IPS-11a (cell line): ENCODE results near the gene RBMX2.

Source experiments
- H3K4me3 ChIP-seq: one replicate; pipeline ENCODE4 v1.5.1; 2013; ENCODE audit warnings: low read depth, low read length, control low read depth

RBMX2 gene

DNA sequence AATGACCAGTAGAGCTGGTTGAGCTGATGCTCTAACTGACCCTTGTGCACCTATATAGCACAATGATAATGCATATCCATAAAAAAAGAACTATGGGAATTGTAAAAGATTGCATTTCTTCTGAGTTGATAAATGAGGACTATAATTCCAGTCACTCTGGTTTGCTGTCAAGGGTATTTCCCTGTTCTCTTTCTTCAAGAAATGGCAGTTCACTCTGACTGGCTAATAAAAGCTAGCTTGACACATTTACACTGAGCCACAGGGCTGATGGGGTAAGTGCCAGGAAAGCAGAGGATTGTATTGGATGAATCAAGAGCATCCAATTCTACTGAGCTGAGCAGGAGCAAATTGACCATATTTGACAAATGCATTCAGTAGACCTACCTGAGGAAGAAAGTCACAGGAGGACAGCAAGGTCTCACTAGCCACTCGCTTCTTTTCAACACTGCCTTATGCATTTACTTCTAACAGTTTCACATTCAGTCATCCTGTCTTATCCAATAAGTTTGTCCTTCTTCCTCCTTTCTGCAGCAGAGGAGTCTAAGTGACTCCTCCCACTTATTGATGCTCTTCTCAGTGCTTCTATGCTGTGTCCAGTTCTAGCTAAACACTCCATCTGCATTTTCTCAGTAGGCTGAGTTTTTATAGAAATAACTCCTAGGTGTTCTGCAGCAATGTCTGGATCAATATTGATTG is 43.0 kb downstream of the RBMX2 start:
- no peak overlapping the region for H3K4me3 ChIP-seq

DNA sequence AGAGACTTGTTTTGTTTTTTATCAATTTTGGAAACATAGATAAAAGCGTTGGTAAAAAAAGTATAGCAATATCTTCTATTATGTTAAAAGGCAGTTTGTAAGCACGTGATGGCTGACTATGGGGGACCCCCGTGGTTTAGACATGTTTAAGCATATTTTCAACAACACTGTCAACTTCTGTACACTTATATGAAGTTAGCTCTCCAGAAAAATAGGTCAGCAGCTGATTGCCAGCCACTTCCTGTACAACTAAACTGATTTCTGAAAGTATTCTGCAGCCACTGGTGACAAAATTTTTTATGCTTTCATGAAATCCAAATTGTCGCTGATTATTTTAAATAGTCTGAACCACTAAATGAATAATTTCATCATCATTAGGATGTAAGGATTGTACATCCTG is 45.2 kb downstream of the RBMX2 start:
- no peak overlapping the region for H3K4me3 ChIP-seq
